GM19351 (cell line): ENCODE data around the gene AIPL1.

Experiments
- ATAC-seq: cut with Tn5 transposase; IDR thresholded peaks from one replicate; pipeline ENCODE4 v1.9.1; 2021; ENCODE audit warnings: mild to moderate bottlenecking, moderate library complexity; ENCODE audit not compliant: unreplicated experiment

The AIPL1 gene

GRCh38 chr17:6421700-6422604 lies 13.0 kb downstream of the AIPL1 start:
- no peak for ATAC-seq

- no peak for ATAC-seq
Observed at GRCh38 chr17:6420173-6420641, 14.7 kb downstream of the AIPL1 start.

GRCh38 chr17:6415616-6416015 lies 19.3 kb downstream of the AIPL1 start:
- no peak for ATAC-seq

- ATAC-seq, result no peak
Observed at GRCh38 chr17:6413065-6413464, 21.9 kb downstream of the AIPL1 start.

GRCh38 chr17:6408735-6409134 lies 26.2 kb downstream of the AIPL1 start:
- ATAC-seq, result no peak

- ATAC-seq, result no peak
Observed at GRCh38 chr17:6408276-6408675, 26.6 kb downstream of the AIPL1 start.

GRCh38 chr17:6402258-6402657 lies 32.7 kb downstream of the AIPL1 start:
- no peak for ATAC-seq

- ATAC-seq, result no peak
Observed at GRCh38 chr17:6398955-6399354, 36.0 kb downstream of the AIPL1 start.

- ATAC-seq, result no peak
Observed at GRCh38 chr17:6394055-6394606, 40.8 kb downstream of the AIPL1 start.

- no peak for ATAC-seq
Observed at GRCh38 chr17:6393351-6393952, 41.5 kb downstream of the AIPL1 start.

GRCh38 chr17:6392609-6393350 lies 42.1 kb downstream of the AIPL1 start:
- ATAC-seq, result no peak

- ATAC-seq, result no peak
Observed at GRCh38 chr17:6388416-6388815, 46.5 kb downstream of the AIPL1 start.

GRCh38 chr17:6387858-6388257 lies 47.1 kb downstream of the AIPL1 start:
- no peak for ATAC-seq

GRCh38 chr17:6387442-6387841 lies 47.5 kb downstream of the AIPL1 start:
- no peak for ATAC-seq

- ATAC-seq, result no peak
Observed at GRCh38 chr17:6386041-6386630, 48.8 kb downstream of the AIPL1 start.

- no peak for ATAC-seq
Observed at GRCh38 chr17:6384481-6384880, 50.4 kb downstream of the AIPL1 start.

- no peak for ATAC-seq
Observed at GRCh38 chr17:6381526-6382465, 53.1 kb downstream of the AIPL1 start.

- ATAC-seq, result no peak
Observed at GRCh38 chr17:6380915-6381438, 53.9 kb downstream of the AIPL1 start.

- no peak for ATAC-seq
Observed at GRCh38 chr17:6377906-6378305, 57.0 kb downstream of the AIPL1 start.
